Measurements from ENCODE around the gene NBAS.

Gene NBAS

DNA sequence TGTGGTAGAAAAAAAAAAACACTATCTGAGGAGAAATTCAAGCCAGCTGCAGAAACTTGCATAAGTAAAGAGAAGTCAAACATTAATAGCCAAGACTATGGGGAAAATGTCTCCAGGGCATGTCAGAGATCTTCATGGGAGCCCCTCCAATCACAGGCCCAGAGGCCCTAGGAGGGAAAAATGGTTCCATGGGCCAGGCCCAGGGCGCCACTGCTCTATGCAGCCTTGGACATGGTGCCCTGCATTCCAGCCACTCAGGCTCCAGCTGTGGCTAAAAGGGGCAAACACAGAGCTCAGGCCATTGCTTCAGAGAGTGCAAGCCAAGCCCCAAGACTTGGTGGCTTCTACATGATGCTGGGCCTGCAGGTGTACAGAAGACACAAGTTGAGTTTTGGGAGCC lies 354.7 kb downstream of the NBAS start:
- DNase-seq = no peak
- ATAC-seq = no peak

DNA sequence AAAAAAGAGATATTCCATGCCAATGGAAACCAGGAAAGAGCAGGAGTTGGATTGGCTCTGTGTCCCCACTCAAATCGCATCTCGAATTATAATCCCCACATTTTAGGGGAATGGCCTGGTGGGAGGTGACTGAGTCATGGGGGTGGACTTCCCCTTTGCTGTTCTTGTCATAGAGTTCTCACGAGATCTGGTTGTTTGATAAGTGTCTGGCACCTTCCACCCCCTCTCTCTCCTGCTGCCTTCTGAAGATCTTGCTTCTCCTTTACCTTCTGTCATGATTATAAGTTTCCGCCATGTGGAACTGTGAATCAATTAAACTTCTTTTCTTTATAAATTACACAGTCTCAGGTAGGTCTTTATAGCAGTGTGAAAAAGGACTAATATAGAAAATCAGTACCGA lies 355.6 kb downstream of the NBAS start:
- DNase-seq (peak; percentile 7), ATAC-seq (peak; percentile 55)

DNA sequence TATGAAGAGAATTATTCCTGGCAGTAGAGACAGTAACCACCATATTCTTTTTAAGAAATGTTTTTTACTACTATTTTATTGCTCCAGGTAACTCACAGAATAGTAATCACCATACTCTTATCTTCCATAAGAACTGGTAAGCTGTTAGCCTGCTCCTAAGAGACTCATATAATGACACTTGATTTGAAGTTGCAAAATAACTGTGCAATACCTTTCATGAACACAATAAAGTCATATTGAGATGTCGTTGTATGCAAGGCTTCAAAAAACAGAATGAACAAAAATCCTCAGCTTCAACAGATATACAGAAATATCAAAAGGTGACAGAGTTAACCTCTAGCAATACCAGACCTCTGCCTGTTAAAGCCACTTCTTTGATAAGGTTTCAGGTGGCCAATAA lies 360.1 kb downstream of the NBAS start:
- ATAC-seq (no peak), DNase-seq (no peak)

DNA sequence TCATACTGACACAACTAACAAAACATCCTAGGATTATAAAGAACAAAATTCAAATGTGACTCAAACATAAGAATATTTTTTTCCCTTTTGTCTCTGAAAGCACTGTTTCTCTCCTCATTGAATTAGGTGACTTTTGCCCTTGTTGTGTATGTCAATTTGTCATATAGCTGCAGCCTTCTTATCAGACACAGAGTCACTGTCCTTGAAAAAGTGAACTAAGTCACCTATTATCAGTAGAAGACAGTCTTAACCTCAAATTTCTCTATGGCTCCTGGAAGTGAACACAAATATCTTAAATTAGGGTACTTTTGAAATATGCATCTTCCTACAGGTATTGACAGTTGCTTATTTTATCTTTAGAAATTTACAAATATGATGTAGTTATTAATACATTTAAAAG lies 360.6 kb downstream of the NBAS start:
- no peak for ATAC-seq
- DNase-seq = no peak

DNA sequence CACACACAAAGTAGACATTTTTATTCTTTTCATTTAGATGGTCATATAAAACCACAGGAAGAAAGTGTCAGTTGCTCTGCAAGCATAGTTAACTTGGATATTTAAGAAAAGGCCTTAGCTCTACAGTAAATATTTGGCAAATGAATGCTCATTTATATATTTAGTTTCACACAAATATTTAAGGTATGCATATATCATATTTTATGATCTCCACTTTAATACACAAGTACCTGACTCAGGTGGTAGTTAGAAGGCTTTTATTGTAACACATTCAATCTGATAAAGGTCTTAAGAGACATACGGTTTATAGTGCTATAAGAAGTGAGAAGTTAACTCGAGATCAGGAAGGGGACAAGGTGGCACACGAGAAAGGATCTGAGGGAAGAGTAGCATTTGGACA lies 363.1 kb downstream of the NBAS start:
- ATAC-seq = no peak

DNA sequence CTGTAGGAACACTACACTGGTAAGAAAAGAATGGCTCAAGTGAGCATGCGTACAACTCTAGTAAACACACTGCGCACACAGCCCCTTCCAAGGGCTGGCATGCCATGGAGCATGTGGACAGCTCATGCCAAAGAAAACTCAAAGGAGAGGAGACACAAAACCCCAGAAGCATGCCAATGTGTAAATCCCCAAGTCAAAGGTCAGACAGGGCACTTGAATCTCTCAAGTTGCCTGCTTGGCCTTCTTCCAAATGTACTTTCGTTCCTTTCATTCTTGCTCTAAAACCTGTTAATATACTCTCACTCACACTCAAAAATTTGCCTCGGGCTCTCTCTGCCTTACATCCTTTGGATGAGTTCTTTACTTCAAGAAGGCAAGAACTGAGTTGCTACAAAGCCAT lies 365.3 kb downstream of the NBAS start:
- no peak for ATAC-seq

More for the DNA sequence above, 363.1 kb downstream of the NBAS start:
- DNase-seq = no peak

DNA sequence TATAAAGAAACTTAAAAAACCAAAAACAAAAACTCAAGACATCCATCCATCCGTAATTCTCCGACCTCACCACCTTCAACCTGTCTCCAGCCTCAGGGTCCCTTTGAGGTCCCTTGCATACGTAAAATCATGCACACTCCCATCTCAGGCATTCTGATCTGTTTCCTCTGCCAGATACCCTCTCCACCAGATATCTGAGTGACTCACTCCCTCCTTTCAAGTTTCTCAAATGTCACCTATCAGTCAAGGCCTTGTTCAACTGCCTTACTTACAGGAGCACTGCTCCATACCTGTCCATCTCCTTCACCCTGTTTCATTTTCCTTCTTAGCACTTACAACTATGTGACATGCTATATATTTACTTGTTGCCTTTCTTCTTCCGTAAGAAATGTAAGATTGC lies 369.3 kb downstream of the NBAS start:
- peak; percentile 93 for ATAC-seq
- no peak for DNase-seq

More for the DNA sequence above, 365.3 kb downstream of the NBAS start:
- DNase-seq = no peak

DNA sequence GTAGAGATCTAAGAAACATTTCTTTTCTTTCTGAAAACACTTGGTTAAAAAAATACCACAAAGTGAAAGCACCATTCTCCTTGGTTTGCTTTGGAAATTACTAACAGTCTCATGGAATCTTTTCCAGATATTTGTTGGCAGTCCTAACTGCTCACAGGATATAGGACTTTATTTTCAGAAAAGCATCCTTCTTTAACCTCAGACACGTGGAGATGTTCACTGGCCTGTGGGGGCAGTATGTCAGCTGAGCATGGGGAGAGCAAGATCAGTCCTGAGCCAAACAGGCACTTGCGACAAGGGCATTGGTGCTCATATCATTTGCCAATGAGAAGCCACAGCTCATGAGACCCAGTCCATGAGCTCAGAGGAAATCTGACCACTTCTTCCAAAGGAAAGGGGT lies 371.9 kb downstream of the NBAS start:
- no peak for DNase-seq
- no peak for ATAC-seq

DNA sequence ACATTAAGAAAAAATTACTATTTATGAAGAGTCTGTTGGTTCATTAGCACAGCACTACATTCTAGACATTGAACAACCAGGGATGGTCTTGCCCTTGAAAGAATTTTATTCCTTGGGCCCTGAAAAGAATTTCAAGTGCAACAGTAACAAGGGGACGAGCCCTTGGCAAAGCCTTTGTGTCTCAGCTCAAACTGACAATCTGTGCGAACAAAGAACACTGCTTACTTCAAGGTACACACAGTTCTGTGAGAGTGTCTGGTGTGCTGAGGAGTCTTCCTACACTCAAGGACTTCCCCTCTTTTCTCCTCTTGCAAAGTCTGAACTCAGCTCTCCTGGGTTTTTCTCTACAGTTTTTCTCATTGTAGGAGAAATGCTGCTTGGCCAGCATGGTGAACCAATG lies 373.4 kb downstream of the NBAS start:
- DNase-seq (no peak), ATAC-seq (no peak)

DNA sequence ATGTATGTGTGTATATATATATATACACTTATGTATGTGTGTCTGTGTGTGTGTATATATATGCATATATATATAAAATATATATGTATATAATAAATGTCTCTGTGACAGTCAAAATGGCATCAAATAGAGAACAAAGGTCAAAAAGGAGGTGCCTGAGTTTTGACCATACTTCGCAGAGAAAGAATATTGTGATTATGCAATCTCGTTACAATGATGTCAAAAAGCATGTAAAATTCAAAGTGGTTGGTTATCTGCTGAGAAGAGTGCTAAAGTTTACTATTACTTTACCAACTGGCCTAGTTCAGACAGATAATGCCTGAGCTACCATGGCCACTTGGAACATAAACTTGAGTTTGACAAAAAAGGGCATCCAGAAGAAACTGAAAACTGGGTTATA lies 375.0 kb downstream of the NBAS start:
- ATAC-seq = no peak

DNA sequence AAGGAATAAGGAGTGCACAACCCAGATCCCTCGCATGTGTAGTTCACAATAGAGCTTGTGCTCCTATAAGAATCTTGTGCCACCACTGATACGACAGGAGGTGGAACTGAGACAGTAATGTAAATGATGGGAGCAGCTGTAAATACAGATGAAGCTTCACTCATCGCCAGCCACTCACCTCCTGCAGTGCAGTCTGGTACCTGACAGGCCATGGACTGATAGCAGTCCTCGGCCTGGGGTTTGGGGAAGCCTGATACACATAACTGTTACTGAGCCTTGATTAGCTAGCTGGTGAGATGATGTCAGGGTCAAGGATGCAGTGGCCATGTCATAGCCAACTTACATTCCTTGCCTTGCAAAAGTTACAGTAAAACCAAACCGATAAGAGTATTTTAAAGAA lies 376.6 kb downstream of the NBAS start:
- DNase-seq (no peak), ATAC-seq (no peak)

More for the DNA sequence above, 375.0 kb downstream of the NBAS start:
- no peak for DNase-seq

DNA sequence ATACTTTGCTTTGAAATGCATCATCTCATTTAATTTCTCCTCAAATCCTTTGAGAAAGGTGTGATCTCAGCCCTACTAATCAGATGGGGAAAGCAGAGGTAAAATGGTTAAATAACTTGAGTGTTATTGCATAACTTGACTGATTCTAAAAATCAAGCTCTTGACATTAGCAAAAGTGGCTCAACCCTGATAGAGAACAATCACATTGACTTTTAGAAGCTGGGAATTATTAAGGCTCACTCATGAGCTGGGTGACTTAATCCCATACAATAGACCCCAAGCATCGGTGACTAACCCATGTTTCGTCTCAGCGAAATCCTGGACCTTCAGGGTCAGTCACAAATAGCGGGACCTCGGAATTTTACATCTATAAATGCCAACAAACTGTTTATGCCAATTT lies 378.9 kb downstream of the NBAS start:
- ATAC-seq = no peak
- no peak for DNase-seq

DNA sequence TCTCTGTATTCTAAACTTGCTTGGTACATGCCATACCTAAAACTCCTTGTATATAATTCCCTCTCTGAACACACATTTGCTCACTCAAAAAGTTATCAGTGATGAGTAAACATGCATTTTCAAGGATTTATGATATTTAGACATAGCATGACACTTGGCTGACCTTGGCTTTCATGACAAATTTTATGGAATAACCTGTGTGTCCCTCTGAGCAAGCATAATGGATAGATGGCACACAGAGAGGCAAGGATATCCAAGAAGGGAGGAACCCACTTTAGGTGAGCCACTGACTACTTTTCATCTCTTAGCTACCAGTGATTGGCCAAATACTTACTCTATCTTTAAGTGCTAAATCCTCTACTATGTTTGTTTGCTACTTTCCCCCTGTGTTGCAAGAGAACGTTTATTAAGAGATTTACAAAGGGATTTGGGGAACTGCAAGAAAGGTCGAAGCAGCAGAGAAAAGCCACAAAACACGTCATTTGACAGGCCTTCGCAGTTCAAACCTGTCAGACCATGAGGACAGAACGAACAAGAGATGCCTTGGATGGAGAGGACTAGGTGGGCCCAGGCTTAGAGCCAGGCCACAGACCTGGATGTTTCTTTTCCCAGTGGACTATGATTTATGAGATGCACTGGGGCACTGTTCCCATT lies 379.9 kb downstream of the NBAS start:
- ATAC-seq (no peak), DNase-seq (no peak)

DNA sequence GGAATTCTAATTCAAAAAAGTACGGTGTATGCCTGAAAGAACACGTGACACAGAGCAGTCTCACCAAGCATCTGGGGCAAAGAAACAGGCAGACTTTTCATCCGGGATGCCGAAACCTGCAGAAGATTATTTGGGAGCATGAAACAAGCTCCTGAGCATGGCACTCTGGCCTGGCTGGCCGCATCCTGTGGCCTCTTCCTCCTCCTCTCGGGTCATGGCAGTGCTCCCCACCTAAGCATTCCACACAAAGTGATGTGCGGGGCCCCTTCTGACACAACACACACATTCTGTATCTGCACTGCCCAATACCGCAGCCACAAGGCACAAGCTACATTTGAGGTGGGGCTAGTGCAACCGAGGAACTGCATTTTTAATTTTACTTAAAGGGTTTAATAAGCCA lies 380.8 kb downstream of the NBAS start:
- DNase-seq (no peak), ATAC-seq (no peak)

DNA sequence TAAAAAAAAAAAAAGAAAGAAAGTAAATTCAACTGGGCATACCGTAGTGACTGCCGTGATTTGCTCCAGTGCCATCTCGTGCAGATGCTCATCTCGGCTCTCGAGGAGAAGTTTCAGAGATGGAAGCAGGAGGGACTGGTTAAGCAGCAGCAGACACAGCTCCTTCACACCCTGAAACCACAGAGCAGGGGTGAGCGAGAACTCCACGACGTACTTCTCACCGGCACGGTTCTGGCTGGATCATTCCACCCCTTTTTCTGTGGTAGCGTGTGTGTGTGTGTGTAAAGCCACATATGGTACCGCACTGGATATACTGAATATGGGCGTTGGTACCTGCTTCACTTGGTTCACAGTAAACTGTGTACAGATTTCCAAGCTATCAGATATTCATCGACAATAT lies 382.2 kb downstream of the NBAS start:
- DNase-seq = no peak
- no peak for ATAC-seq

DNA sequence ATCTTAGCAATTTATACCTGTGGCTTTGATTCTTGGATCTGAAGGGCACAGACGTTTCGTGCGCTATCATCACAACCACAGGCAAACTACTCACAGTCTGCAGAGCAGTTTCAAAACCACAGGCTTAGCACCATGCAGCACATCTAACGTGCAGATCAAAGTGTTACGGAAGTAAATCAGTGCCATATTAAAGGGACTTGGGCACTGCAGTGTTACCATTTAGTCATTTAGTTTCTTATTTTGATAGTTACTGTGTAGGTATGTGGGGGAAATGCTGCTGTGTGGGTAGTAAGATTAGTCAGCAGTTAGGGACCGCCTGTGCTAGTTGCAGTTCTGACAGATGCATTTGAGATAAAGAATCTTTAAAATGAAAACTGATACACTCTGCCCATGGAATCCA lies 384.0 kb downstream of the NBAS start:
- peak; percentile 49 for DNase-seq
- peak; percentile 99 for ATAC-seq

DNA sequence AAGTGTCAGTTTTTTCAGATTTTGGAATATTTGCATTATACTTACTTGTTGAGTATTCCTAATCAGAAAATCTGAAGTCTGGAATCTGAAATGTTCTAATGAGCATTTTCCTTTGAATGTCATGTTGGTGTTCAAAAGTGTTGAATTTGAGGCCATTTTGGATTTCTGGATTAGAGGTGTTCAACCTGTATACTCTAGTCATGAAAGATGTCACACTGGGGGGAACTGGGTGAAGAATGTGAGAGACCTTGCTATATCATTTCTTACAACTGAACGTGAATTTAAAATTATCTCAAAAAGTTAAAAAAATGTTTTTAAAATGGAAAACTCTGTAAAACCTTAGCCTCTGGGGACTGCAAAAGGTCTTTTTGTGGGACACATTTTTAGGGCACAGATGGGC lies 384.5 kb downstream of the NBAS start:
- no peak for ATAC-seq
- no peak for DNase-seq

DNA sequence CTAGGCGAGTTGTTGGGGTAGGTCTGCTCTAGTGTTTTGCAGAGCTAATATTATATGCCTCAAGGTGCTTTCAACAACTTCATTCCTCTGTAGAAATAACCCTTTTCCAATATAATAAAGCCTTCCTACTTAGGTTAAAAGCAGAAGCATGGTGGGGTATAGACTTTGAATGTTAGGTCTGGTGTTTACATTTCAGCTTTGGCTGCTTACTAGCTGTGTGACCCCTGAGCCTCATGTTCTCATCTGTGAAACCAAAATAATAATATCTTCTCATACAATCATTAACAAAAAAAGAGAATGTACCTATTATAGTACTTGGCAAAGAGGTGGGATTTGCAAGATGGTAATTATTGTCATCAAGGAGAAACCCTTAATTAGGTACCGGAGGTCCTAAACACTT lies 386.6 kb downstream of the NBAS start:
- ATAC-seq (no peak), DNase-seq (no peak)

DNA sequence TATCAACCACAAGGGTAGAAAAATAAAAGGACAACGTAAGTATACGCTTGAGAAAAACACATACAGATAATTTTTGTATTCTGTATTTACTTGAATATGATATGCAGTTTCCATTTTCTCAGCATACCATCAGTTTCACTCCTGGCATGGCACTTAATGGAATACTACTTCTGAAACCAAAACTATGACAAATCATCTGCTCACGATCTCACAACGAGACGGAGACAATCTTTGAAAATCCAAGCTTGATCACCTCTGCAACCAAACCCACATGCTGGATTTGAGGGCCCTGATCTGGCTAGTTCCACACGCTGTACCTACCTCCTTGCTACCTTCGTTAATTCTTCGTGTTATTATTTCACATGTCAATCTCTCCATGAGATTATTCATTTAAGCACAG lies 387.6 kb downstream of the NBAS start:
- ATAC-seq (peak; percentile 28), DNase-seq (peak; percentile 15)

DNA sequence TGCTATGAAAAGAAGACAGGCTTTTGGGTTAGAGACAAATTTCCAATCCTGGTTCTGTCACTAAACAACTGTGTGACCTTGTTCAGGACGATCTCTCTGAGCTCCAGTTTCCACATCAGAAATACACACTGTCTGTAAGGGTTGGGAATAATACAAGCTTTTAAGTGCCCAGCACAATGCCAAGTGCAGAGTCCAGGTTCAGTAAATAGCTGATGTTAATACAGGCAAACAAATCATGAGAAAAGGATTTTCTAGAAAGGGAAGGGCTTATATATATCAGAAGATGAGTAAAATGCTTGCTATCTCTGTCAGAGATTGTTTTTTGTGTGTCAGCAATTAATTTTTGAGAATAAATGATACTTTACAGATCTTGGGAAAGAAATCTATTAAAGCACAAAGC lies 388.3 kb downstream of the NBAS start:
- no peak for ATAC-seq
- no peak for DNase-seq

DNA sequence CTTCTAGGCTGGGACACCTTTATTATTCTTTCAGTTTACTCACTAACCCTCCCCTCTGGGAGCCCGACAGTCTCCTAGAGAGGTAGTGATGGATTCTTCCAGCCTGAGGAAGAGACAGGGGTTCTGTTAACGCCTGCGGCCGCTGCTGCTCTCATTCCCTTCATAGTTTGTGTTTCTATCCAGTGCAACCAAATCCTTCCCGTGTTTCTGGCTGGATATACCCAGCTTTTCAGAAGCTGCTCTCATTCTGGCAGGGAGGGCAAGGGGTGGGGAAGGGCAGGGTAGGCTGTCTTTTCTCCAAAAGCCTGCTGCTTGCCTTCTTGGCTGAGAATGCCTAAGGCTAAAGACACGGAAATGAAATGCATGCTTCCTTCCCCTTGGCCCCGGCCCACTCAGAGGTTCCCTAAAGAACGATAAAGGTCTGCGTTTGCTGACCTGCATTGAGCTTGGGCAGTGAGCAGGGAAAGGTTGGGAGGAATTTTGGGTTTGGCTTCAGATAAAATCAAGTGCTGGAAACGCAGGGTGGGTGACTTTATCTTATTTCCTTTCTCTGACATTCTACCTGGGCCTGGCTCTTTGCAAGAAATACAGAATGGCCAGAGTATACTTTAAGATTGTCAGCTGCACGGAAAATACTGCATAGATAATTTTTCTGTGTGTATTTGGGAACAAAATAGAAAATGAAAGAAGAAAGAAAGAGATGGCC lies 390.9 kb downstream of the NBAS start:
- ATAC-seq (no peak), DNase-seq (no peak)

DNA sequence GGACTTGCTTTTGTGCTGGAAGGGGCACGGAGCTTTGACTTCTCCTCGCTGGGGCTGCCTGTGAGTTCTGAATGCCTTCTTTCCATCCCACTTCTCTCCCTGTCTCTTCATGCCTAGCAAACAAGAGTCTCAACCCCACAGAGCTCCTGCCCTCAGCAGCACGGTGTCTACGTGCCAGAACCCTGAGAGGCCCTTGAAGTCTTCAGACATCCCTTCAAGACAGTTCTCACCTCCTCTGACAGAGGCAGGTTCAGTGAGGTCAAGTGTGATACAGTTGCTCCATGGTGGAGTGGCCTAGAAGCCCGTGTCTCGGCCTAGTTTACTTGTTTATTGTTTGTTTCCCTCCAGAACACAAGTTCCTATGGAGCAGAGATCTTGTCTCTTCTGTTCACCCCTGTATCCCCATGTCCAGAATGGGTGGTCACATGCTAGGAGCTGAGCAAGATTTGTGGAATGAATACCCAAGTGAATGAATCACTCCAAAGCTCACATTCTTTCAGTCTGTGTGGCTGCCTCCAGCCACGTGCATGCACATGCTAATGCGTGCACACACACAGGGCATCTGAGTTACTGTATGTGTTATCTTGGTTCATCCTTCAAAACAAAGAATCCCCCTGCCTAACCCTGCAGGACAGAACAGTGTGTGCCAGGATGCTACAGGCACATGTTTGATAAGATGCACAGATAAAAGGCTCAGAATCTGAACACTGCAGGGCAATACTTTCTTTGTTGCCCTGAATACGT lies 391.6 kb downstream of the NBAS start:
- no peak for ATAC-seq
- DNase-seq = no peak

DNA sequence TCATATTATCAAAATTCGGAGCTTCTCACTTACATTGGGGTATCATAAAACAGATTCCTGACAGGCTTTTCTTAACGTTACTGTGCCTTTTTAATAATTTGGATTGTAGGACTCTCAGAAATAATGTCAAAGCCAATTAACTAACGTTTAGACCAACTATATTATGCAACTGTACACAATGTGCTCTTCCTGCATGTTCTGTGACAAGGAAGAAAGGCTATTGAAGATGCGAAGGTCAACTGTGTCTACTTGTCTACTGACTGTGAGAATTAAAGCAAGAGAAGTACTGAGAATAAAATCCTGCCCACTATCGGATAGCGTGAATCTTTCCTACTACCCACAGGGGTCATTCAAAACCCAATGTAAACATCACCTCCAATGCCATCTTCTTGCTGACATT lies 393.0 kb downstream of the NBAS start:
- ATAC-seq (no peak), DNase-seq (no peak)

DNA sequence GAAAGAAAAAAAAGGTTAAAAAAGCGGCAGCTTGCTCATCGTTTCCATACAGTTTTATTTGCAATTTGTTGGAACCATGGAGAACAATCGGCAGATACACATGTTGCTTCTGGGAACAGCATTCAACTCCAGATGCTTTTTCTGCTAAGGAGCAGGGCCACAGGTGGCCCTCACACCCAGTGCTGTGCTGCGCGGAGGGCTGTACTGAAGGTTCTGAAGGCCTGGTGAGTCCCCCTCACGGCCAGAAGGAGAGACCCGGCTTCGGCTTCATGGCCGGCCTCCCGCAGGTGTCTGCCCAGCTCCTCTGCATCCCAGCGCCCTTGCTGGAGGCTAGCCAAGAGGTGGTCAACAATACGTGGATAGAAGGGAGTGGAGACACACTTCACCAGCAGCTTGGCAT lies 394.3 kb downstream of the NBAS start:
- no peak for ATAC-seq
- no peak for DNase-seq
